ENCODE results near the gene UBB.
"Not testable (repeated sequence)": the region's sequence is repeated elsewhere in the genome, so short reads cannot be mapped to it uniquely, and the experiment has no call there.

Gene UBB

GRCh38 chr17:16398270-16399267 is 17.7 kb downstream of the UBB start:
- TF ChIP-seq CTCF (conservative IDR thresholded peaks at IDR 0.05) (no peak), ZFX (IDR thresholded peaks at IDR 0.05) (no peak)
- H3K27ac ChIP-seq = peak overlapping the region; percentile 30

- not testable (repeated sequence) for H3K27ac ChIP-seq
These were observed 23.0 kb downstream of the UBB start for GRCh38 chr17:16403847-16404246.

GRCh38 chr17:16406742-16407674 is 26.1 kb downstream of the UBB start:
- TF ChIP-seq ZFX (IDR thresholded peaks at IDR 0.05) (no peak), CTCF (conservative IDR thresholded peaks at IDR 0.05) (no peak)

GRCh38 chr17:16407911-16408588 is 27.2 kb downstream of the UBB start:
- H3K27ac ChIP-seq = no peak overlapping the region
- TF ChIP-seq CTCF (conservative IDR thresholded peaks at IDR 0.05) = no peak
- TF ChIP-seq ZFX (IDR thresholded peaks at IDR 0.05) = no peak

More at GRCh38 chr17:16406742-16407674, 26.1 kb downstream of the UBB start:
- H3K27ac ChIP-seq = no peak overlapping the region

GRCh38 chr17:16415031-16415924 is 34.4 kb downstream of the UBB start, which contains the start of gene TRPV2:
Gene TRPV2, plus strand, starts transcription at chr17:16415571. Its CDS starts 2,098 bp downstream, at chr17:16417669.
- TF ChIP-seq CTCF (conservative IDR thresholded peaks at IDR 0.05) (no peak), ZFX (IDR thresholded peaks at IDR 0.05) (no peak)
- no peak within 1 kb of the TSS for H3K27ac ChIP-seq

GRCh38 chr17:16417399-16417798 is 36.5 kb downstream of the UBB start:
- TF ChIP-seq ZFX (IDR thresholded peaks at IDR 0.05) (no peak), CTCF (conservative IDR thresholded peaks at IDR 0.05) (no peak)
- no peak overlapping the region for H3K27ac ChIP-seq
